H9 (cell line): ENCODE results near the gene OR11G2. TPM values are rescaled to one million over a fixed set of nuclear protein-coding genes. Genes with fewer than 3 reads are reported as not detected.
"Not testable (repeated sequence)": the region's sequence is repeated elsewhere in the genome, so short reads cannot be mapped to it uniquely, and the experiment has no call there.

ENCODE experiments used
- DNase-seq: peaks from one replicate; pipeline ENCODE4 v3.0.0-alpha.2; 2017
- H2AFZ ChIP-seq: one replicate; pipeline ENCODE4 v1.6.1; 2013; ENCODE audit warnings: mild to moderate bottlenecking, low read length, control low read depth, moderate library complexity
- H2AK5ac ChIP-seq: 2 replicates; pipeline ENCODE4 v1.6.1; 2013; ENCODE audit warnings: low read length, control low read depth, mixed read lengths; ENCODE audit not compliant: insufficient read length
- H2BK120ac ChIP-seq: one replicate; pipeline ENCODE4 v1.6.1; 2013; ENCODE audit warnings: low read depth, mild to moderate bottlenecking, low read length, control low read depth, inconsistent platforms; ENCODE audit not compliant: poor library complexity, severe bottlenecking
- H2BK12ac ChIP-seq: 2 replicates; pipeline ENCODE4 v1.6.1; 2013; ENCODE audit warnings: low read length, control low read depth, mixed read lengths, low read depth; ENCODE audit not compliant: insufficient read length
- H2BK15ac ChIP-seq: 2 replicates; pipeline ENCODE4 v1.6.1; 2013; ENCODE audit warnings: low read depth, low read length, control low read depth
- H2BK20ac ChIP-seq: one replicate; pipeline ENCODE4 v1.6.1; 2013; ENCODE audit warnings: low read depth, mild to moderate bottlenecking, low read length, control low read depth, inconsistent platforms; ENCODE audit not compliant: poor library complexity, severe bottlenecking
- H2BK5ac ChIP-seq: 2 replicates; pipeline ENCODE4 v1.6.1; 2013; ENCODE audit warnings: low read length, control low read depth, mixed read lengths; ENCODE audit not compliant: insufficient read length
- H3K14ac ChIP-seq: 2 replicates; pipeline ENCODE4 v1.6.1; 2013; ENCODE audit warnings: low read length, control low read depth; ENCODE audit not compliant: insufficient read depth
- H3K18ac ChIP-seq: 2 replicates; pipeline ENCODE4 v1.6.1; 2013; ENCODE audit warnings: low read depth, mild to moderate bottlenecking, mixed read lengths, low read length, control low read depth; ENCODE audit not compliant: insufficient read length
- H3K23ac ChIP-seq: 2 replicates; pipeline ENCODE4 v1.6.1; 2013; ENCODE audit warnings: low read length, control low read depth, mixed read lengths, low read depth; ENCODE audit not compliant: insufficient read length
- H3K23me2 ChIP-seq: 2 replicates; pipeline ENCODE4 v1.6.1; 2013; ENCODE audit warnings: low read depth, mild to moderate bottlenecking, mixed read lengths, low read length, control low read depth; ENCODE audit not compliant: insufficient read length, poor library complexity, severe bottlenecking
- H3K27ac ChIP-seq: 2 replicates; pipeline ENCODE4 v1.5.1; 2013; ENCODE audit warnings: low read length, control low read depth, mixed read lengths, low read depth; ENCODE audit not compliant: insufficient read length
- H3K27me3 ChIP-seq: 2 replicates; pipeline ENCODE4 v1.6.1; 2013; ENCODE audit warnings: low read length, control low read depth, inconsistent platforms; ENCODE audit not compliant: insufficient read depth
- H3K4ac ChIP-seq: 2 replicates; pipeline ENCODE4 v1.6.1; 2013; ENCODE audit warnings: low read depth, mild to moderate bottlenecking, control low read depth, inconsistent platforms, low read length, moderate library complexity
- H3K4me1 ChIP-seq: 2 replicates; pipeline ENCODE4 v1.6.1; 2013; ENCODE audit warnings: low read length, control low read depth, inconsistent platforms; ENCODE audit not compliant: insufficient read depth
- H3K4me2 ChIP-seq: 2 replicates; pipeline ENCODE4 v1.6.1; 2013; ENCODE audit warnings: low read length, control low read depth, mixed read lengths; ENCODE audit not compliant: insufficient read length, insufficient read depth
- H3K56ac ChIP-seq: 2 replicates; pipeline ENCODE4 v1.6.1; 2013; ENCODE audit warnings: low read depth, mild to moderate bottlenecking, mixed read lengths, low read length, control low read depth; ENCODE audit not compliant: insufficient read length
- H3K79me1 ChIP-seq: 2 replicates; pipeline ENCODE4 v1.6.1; 2013; ENCODE audit warnings: low read depth, mild to moderate bottlenecking, moderate library complexity, low read length, control low read depth, inconsistent platforms; ENCODE audit not compliant: insufficient read depth, poor library complexity, severe bottlenecking
- H3K79me2 ChIP-seq: 2 replicates; pipeline ENCODE4 v1.6.1; 2013; ENCODE audit warnings: low read length, control low read depth, inconsistent platforms; ENCODE audit not compliant: insufficient read depth
- H3K9ac ChIP-seq: 2 replicates; pipeline ENCODE4 v1.6.1; 2013; ENCODE audit warnings: low read length, control low read depth, mixed read lengths; ENCODE audit not compliant: insufficient read length; ENCODE audit errors: extremely low read depth
- H3K9me3 ChIP-seq: one replicate; pipeline ENCODE4 v1.6.1; 2013; ENCODE audit warnings: low read depth, low read length, inconsistent platforms; ENCODE audit not compliant: control insufficient read depth
- H3T11ph ChIP-seq: one replicate; pipeline ENCODE4 v1.6.1; 2013; ENCODE audit warnings: mild to moderate bottlenecking, low read length, control low read depth, inconsistent platforms
- H4K20me1 ChIP-seq: one replicate; pipeline ENCODE4 v1.6.1; 2013; ENCODE audit not compliant: control insufficient read depth, insufficient read length, insufficient read depth
- H4K5ac ChIP-seq: 2 replicates; pipeline ENCODE4 v1.6.1; 2013; ENCODE audit warnings: low read depth, mild to moderate bottlenecking, mixed read lengths, low read length, control low read depth; ENCODE audit not compliant: insufficient read length
- H4K8ac ChIP-seq: replicated peaks from 2 replicates; pipeline ENCODE4 v1.6.1; 2013; ENCODE audit warnings: low read length, control low read depth, mixed read lengths, low read depth; ENCODE audit not compliant: insufficient read length
- H4K91ac ChIP-seq: 2 replicates; pipeline ENCODE4 v1.6.1; 2013; ENCODE audit warnings: low read depth, mild to moderate bottlenecking, moderate library complexity, mixed read lengths, low read length, control low read depth; ENCODE audit not compliant: insufficient read length
- H3K27ac Mint-ChIP-seq, 3 experiments: 2 replicates in 2 of 3; 3 replicates in 1 of 3; pipeline ENCODE4 v1.8.0; 2020 to 2021; ENCODE audit warnings: mixed read lengths in 3 of 3, mild to moderate bottlenecking in 1 of 3, moderate library complexity in 1 of 3
- H3K27me3 Mint-ChIP-seq: 2 replicates; pipeline ENCODE4 v1.8.0; 2021; ENCODE audit warnings: low read depth, mild to moderate bottlenecking, moderate library complexity, mixed read lengths
- H3K36me3 Mint-ChIP-seq, 3 experiments: 2 replicates in 2 of 3; 3 replicates in 1 of 3; pipeline ENCODE4 v1.8.0; 2020 to 2021; ENCODE audit warnings: low read depth in 3 of 3, mixed read lengths in 3 of 3; ENCODE audit not compliant: insufficient read depth in 1 of 3
- H3K4me1 Mint-ChIP-seq, 2 experiments: 2 replicates each; pipeline ENCODE4 v1.8.0; 2020; ENCODE audit warnings: mixed read lengths in 2 of 2
- H3K4me3 Mint-ChIP-seq, 2 experiments: 2 replicates in 1 of 2; 3 replicates in 1 of 2; pipeline ENCODE4 v1.8.0; 2020 to 2021; ENCODE audit warnings: mild to moderate bottlenecking in 2 of 2, mixed read lengths in 2 of 2, moderate library complexity in 1 of 2
- H3K9me3 Mint-ChIP-seq, 2 experiments: 2 replicates in 1 of 2; 3 replicates in 1 of 2; pipeline ENCODE4 v1.8.0; 2020; ENCODE audit warnings: mild to moderate bottlenecking in 2 of 2, mixed read lengths in 2 of 2, moderate library complexity in 1 of 2
- total RNA-seq: library from RNA; stranded (reverse); gene quantifications from 2 replicates; pipeline ENCODE4 v1.2.1, GENCODE V29; 2021
- TF ChIP-seq, protein P1 (sequence below): fragments of 200-600 bp; sonication (generic); conservative IDR thresholded peaks from 3 replicates; pipeline ENCODE4 v1.8.0; 2021; ENCODE audit warnings: antibody characterized with exemption, mild to moderate bottlenecking

The OR11G2 gene
- total RNA-seq, 1 experiment from 2014 or later = not detected

DNA sequence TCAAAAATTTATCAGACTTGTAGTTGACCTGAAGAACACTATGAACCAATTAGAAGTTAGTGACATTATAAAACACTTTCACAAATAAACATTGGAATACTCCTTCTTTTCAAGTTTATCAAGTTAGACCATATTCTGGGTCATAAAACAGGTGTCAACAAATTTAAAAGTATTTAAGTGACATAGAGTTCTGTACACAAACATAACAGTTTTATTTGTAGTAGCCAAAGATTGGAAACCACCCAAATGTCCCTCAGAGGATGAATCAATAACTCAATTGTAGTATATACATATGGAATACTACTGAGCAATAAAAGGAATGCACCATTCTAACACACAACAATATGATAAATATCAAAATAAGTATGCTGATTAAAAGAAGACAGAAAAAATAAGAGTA is 23.6 kb upstream of the OR11G2 start:
- TF ChIP-seq, protein P1, sequence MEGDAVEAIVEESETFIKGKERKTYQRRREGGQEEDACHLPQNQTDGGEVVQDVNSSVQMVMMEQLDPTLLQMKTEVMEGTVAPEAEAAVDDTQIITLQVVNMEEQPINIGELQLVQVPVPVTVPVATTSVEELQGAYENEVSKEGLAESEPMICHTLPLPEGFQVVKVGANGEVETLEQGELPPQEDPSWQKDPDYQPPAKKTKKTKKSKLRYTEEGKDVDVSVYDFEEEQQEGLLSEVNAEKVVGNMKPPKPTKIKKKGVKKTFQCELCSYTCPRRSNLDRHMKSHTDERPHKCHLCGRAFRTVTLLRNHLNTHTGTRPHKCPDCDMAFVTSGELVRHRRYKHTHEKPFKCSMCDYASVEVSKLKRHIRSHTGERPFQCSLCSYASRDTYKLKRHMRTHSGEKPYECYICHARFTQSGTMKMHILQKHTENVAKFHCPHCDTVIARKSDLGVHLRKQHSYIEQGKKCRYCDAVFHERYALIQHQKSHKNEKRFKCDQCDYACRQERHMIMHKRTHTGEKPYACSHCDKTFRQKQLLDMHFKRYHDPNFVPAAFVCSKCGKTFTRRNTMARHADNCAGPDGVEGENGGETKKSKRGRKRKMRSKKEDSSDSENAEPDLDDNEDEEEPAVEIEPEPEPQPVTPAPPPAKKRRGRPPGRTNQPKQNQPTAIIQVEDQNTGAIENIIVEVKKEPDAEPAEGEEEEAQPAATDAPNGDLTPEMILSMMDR = no peak
- peaks cover 3 to 29% (median 6%) of the 10 kb centered on the region in 3 experiments; a peak in 6 of 7 replicates for H3K36me3 Mint-ChIP-seq
- no peak overlapping the region for H2BK5ac ChIP-seq

DNA sequence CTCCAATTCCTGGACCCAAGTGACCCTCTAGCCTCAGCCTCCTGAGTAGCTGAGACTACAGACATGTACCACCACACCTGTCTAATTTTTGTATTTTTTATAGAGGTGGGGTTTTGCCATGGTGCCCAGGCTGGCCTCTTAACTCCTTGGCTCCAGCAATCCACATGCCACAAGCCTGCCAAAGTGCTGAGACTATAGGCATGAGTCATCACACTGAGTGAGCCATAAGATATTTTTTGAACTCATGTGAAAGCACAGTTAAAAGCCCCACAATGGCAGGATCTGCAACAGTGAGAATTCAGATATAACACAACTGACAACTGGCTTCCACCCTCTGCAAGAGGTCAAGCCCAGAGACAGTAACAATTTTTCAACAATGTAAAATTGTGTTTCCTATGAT is 20.8 kb upstream of the OR11G2 start:
- not testable (repeated sequence) for H4K91ac ChIP-seq, H4K20me1 ChIP-seq, H3K27ac ChIP-seq, H2AFZ ChIP-seq, H3K14ac ChIP-seq, H4K5ac ChIP-seq, H3K18ac ChIP-seq, H3K56ac ChIP-seq, H3K79me2 ChIP-seq, H3T11ph ChIP-seq, H3K27me3 ChIP-seq, H2BK20ac ChIP-seq, H3K4ac ChIP-seq, H2BK5ac ChIP-seq, H3K79me1 ChIP-seq, H4K8ac ChIP-seq, H3K4me1 Mint-ChIP-seq, H3K23ac ChIP-seq, H3K9ac ChIP-seq, H2BK12ac ChIP-seq, H3K27ac Mint-ChIP-seq, H2BK120ac ChIP-seq, H2BK15ac ChIP-seq, H3K4me1 ChIP-seq, H3K4me2 ChIP-seq, H3K27me3 Mint-ChIP-seq, DNase-seq, H3K23me2 ChIP-seq, H2AK5ac ChIP-seq, H3K4me3 Mint-ChIP-seq
- peaks cover 85 to 91% of the 10 kb centered on the region in 2 experiments for H3K9me3 Mint-ChIP-seq
- peaks cover 37% of the 10 kb centered on the region for H3K9me3 ChIP-seq
- peaks cover 3 to 17% (median 4%) of the 10 kb centered on the region in 3 experiments; a peak in 4 of 7 replicates for H3K36me3 Mint-ChIP-seq

More for the DNA sequence above, 23.6 kb upstream of the OR11G2 start:
- Histone ChIP-seq H3K4me2 (no peak overlapping the region), H2BK15ac (no peak overlapping the region), H4K8ac (no peak overlapping the region), H3K27ac (no peak overlapping the region), H3K27me3 (no peaks in the 10 kb centered on the region), H2BK20ac (no peak overlapping the region), H4K91ac (no peak overlapping the region), H3K79me1 (no peaks in the 10 kb centered on the region), H3K14ac (no peak overlapping the region), H4K5ac (no peak overlapping the region), H2AK5ac (no peak overlapping the region), H3K9ac (no peak overlapping the region), H3K4me1 (no peaks in the 10 kb centered on the region), H2BK120ac (no peak overlapping the region), H3K23ac (no peak overlapping the region), H3K79me2 (no peaks in the 10 kb centered on the region), H3K18ac (no peak overlapping the region), H3K9me3 (peaks cover 44% of the 10 kb centered on the region), H4K20me1 (no peaks in the 10 kb centered on the region), H3K56ac (no peak overlapping the region), H2BK12ac (no peak overlapping the region), H3K4ac (no peak overlapping the region), H3K23me2 (no peaks in the 10 kb centered on the region), H2AFZ (no peak overlapping the region), H3T11ph (no peak overlapping the region)
- H3K27me3 Mint-ChIP-seq = peaks cover 2% of the 10 kb centered on the region
- no peak overlapping the region for H3K27ac Mint-ChIP-seq
- peaks cover 87 to 97% of the 10 kb centered on the region in 2 experiments for H3K9me3 Mint-ChIP-seq
- no peak for DNase-seq
- no peaks in the 10 kb centered on the region for H3K4me1 Mint-ChIP-seq
- H3K4me3 Mint-ChIP-seq = no peak overlapping the region
